GM10266 (cell line): ENCODE data around the gene CEBPG.

Experiments used
- DNase-seq: peaks from one replicate; pipeline ENCODE4 v3.0.0; 2012; ENCODE audit errors: extremely low spot score
- TF ChIP-seq, protein P1 (sequence below): IDR thresholded peaks from 2 replicates; pipeline ENCODE4 v1.5.1; 2012; ENCODE audit warnings: mild to moderate bottlenecking, low read depth; ENCODE audit not compliant: control insufficient read depth, insufficient read depth; ENCODE audit errors: missing control alignments

Gene CEBPG

GRCh38 chr19:33333151-33333550 is 40.4 kb upstream of the CEBPG start:
- TF ChIP-seq, protein P1, sequence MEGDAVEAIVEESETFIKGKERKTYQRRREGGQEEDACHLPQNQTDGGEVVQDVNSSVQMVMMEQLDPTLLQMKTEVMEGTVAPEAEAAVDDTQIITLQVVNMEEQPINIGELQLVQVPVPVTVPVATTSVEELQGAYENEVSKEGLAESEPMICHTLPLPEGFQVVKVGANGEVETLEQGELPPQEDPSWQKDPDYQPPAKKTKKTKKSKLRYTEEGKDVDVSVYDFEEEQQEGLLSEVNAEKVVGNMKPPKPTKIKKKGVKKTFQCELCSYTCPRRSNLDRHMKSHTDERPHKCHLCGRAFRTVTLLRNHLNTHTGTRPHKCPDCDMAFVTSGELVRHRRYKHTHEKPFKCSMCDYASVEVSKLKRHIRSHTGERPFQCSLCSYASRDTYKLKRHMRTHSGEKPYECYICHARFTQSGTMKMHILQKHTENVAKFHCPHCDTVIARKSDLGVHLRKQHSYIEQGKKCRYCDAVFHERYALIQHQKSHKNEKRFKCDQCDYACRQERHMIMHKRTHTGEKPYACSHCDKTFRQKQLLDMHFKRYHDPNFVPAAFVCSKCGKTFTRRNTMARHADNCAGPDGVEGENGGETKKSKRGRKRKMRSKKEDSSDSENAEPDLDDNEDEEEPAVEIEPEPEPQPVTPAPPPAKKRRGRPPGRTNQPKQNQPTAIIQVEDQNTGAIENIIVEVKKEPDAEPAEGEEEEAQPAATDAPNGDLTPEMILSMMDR, result no peak
- DNase-seq, result no peak

- no peak for DNase-seq
- TF ChIP-seq, protein P1, result no peak
Measured at GRCh38 chr19:33333642-33334041, 39.9 kb upstream of the CEBPG start.

- TF ChIP-seq, protein P1, result no peak
- DNase-seq, result no peak
Measured at GRCh38 chr19:33334271-33334670, 39.2 kb upstream of the CEBPG start.

GRCh38 chr19:33335446-33335845 is 38.1 kb upstream of the CEBPG start:
- TF ChIP-seq, protein P1, result no peak
- no peak for DNase-seq

DNA sequence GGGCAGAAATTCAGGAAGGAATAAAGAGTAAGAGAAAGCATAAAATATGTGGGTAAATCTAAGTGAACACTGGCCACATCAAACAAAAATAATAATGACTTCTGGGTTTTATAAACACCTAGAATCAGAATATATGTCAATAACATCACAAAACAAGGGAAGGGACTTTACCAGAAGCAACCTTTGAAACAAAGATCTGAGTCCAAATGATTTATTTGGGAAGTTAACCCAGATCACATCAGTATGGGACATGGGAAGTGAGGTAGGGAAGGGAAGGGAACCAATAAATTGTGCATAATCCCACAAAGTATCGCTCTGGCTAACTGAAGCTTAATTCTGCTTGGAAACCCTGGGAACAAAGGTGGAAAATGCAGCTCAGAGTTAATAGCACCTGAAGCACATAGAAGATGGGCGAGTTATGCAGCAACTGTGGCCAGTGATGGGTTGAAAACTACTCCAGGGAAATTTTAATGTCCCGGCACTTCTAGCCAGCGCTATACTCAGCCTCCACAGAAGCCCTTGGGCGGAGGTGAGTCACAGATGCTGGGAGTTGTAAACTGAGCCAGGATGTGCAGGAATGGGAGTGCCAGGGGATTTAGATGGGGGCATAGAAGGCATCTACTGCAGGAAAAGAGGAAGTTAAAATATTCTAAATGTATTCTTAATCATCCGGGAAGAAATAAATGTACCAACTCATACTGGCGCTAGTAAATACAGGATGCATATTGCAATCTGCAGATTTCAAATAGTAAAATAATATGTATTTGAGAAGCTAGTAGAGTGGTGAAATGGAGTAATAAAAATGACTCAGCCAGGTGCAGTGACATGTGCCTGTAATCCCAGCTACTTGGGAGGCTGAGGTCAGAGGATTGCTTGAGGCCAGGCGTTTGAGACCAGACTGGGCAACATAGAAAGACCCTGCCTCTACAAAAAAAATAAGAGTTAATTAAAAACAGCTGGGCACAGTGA is 34.2 kb upstream of the CEBPG start:
- TF ChIP-seq, protein P1, result no peak
- no peak for DNase-seq

- no peak for DNase-seq
- TF ChIP-seq, protein P1, result no peak
Measured at GRCh38 chr19:33340991-33341390, 32.5 kb upstream of the CEBPG start.

GRCh38 chr19:33343301-33343700 is 30.2 kb upstream of the CEBPG start:
- no peak for DNase-seq
- TF ChIP-seq, protein P1, result no peak
